GM23248 (cell line): ENCODE results near the gene PAX7.

Source experiments
- EZH2 ChIP-seq: fragments of 200-600 bp; sonication (generic); IDR thresholded peaks from 2 replicates; pipeline ENCODE4 v1.6.1; 2018; ENCODE audit warnings: antibody characterized with exemption, mild to moderate bottlenecking; ENCODE audit not compliant: insufficient read depth, poor library complexity, severe bottlenecking
- EZH2phosphoT487 ChIP-seq: fragments of 200-600 bp; sonication (generic); IDR thresholded peaks from 2 replicates; pipeline ENCODE4 v1.6.1; 2018; ENCODE audit warnings: antibody characterized with exemption, moderate library complexity, mild to moderate bottlenecking, low read depth; ENCODE audit not compliant: insufficient read depth

DNA sequence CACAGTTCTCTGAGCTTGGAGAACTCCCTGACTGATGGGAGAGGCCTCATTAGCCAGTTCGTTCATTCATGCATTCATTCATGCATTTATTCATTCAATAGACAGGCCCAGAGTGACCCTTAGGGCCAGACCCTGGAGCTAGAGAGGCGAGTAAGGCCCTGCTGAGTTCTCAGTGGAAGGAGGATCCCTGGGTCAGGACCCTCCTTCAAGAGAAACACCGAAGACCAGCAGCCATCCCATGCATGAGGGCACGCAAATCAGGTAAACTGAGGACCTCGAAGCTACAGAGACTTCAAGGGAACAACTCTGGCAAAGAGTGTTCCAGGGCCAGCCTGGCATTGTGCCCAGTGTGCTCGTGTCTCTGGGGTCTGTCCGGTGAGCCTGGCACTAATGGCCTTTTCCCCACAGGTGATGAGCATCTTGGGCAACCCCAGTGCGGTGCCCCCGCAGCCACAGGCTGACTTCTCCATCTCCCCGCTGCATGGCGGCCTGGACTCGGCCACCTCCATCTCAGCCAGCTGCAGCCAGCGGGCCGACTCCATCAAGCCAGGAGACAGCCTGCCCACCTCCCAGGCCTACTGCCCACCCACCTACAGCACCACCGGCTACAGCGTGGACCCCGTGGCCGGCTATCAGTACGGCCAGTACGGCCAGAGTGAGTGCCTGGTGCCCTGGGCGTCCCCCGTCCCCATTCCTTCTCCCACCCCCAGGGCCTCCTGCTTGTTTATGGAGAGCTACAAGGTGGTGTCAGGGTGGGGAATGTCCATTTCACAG is 104.8 kb downstream of the PAX7 start:
- TF ChIP-seq EZH2phosphoT487 (no peak), EZH2 (no peak)
